Type B pancreatic cell (in vitro differentiated cells): ENCODE measurements around the gene H2BK1. TPM values are rescaled to one million over a fixed set of nuclear protein-coding genes. Genes with fewer than 3 reads are reported as not detected.
A peak's percentile ranks its signal among the peaks of the same experiment; 100 is the strongest.

Experiments used
- DNase-seq: peaks from one replicate; pipeline ENCODE4 v3.0.0; 2021; ENCODE audit warnings: mixed read lengths; ENCODE audit not compliant: unreplicated experiment; ENCODE audit errors: extremely low spot score
- H3K27ac Mint-ChIP-seq: 2 replicates; pipeline ENCODE4 v1.8.0; 2021; ENCODE audit warnings: mild to moderate bottlenecking, mixed read lengths
- H3K27me3 Mint-ChIP-seq: 2 replicates; pipeline ENCODE4 v1.8.0; 2021; ENCODE audit warnings: mixed read lengths
- H3K36me3 Mint-ChIP-seq: 2 replicates; pipeline ENCODE4 v1.8.0; 2021; ENCODE audit warnings: mixed read lengths
- H3K4me1 Mint-ChIP-seq: one replicate; pipeline ENCODE4 v1.8.0; 2021; ENCODE audit warnings: mixed read lengths; ENCODE audit not compliant: unreplicated experiment
- H3K4me3 Mint-ChIP-seq: 2 replicates; pipeline ENCODE4 v1.8.0; 2021; ENCODE audit warnings: mild to moderate bottlenecking, mixed read lengths
- H3K9me3 Mint-ChIP-seq: 2 replicates; pipeline ENCODE4 v1.8.0; 2021; ENCODE audit warnings: mixed read lengths
- CTCF ChIP-seq: fragments of 200-600 bp; sonication (generic); conservative IDR thresholded peaks from 2 replicates; pipeline ENCODE4 v1.5.0; 2021; ENCODE audit warnings: antibody characterized with exemption, mild to moderate bottlenecking
- total RNA-seq: library from RNA; stranded (reverse); gene quantifications from 2 replicates; pipeline ENCODE4 v1.2.1, GENCODE V29; 2021; ENCODE audit warnings: low replicate concordance

Gene H2BK1
- total RNA-seq, 1 donor from 2014 or later: not detected

DNA sequence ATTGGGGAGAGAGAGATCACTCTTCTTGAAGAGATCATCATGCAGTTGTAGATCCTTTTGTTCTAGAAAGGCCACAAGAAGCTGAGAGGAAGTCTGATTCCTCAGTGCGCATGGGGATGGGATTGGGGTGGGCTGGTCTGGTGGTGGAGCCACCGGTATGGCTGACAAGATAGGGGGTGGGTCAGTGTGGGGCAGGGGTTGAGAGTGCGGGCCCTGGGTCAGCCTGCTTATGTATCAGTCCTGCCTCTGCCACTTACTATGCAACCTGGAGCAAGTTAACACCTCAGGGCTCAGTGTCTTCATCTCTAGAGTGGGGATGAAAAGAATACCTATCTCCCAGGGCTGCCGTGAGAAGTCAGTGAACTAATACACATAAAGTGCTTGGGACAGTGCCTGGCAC is 30.2 kb upstream of the H2BK1 start:
- Mint-ChIP-seq H3K27me3 (peaks cover 4% of the 10 kb centered on the region), H3K4me1 (peaks cover 10% of the 10 kb centered on the region), H3K9me3 (no peaks in the 10 kb centered on the region), H3K27ac (peak overlapping the region; percentile 8), H3K36me3 (no peaks in the 10 kb centered on the region), H3K4me3 (no peak overlapping the region)
- no peak for DNase-seq
- TF ChIP-seq CTCF: no peak

DNA sequence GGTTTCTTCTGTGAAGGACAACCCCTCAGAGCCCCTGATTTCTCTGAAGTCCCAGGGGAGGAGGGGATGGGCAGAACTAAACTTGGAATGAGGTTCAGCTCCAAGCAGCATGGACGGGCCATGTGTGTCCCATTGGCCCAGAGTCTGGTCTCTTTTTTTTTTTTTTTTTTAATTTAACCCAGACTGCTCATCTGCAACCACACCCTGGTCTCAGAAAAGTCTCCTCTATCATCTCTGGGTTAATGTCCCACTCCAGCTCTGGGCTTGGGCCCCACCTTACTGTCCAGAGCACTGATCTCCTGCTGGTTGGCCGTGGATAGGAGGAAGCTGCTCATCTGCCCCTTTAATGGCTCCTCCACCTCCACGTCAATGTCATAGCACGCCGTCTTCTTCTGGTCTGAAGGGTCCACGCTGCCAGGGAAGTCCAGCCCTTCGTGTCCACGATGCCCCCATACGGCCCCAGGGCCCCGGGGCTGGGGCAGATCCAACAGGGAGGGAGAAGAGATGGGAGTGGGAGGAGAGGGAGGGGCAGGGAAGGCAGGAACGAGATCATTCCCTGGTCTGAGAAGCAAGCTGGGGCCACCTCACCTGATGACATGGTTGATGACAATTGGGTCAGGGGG is 29.7 kb upstream of the H2BK1 start:
- Mint-ChIP-seq H3K9me3 (no peaks in the 10 kb centered on the region), H3K4me3 (no peak overlapping the region), H3K27ac (peak overlapping the region; percentile 8), H3K27me3 (peaks cover 4% of the 10 kb centered on the region), H3K4me1 (peaks cover 10% of the 10 kb centered on the region), H3K36me3 (no peaks in the 10 kb centered on the region)
- TF ChIP-seq CTCF: no peak
- no peak for DNase-seq

GRCh38 chr7:151238924-151239836 is 28.9 kb upstream of the H2BK1 start:
- Mint-ChIP-seq H3K9me3 (no peaks in the 10 kb centered on the region), H3K4me3 (no peak overlapping the region), H3K4me1 (peaks cover 6% of the 10 kb centered on the region), H3K27me3 (no peaks in the 10 kb centered on the region), H3K27ac (no peak overlapping the region), H3K36me3 (no peaks in the 10 kb centered on the region)
- DNase-seq: no peak
- TF ChIP-seq CTCF: no peak

- Mint-ChIP-seq H3K27ac (no peak overlapping the region), H3K4me3 (no peak overlapping the region)
These were observed 28.0 kb upstream of the H2BK1 start for GRCh38 chr7:151238190-151238810.

More at GRCh38 chr7:151238190-151238810, 28.0 kb upstream of the H2BK1 start:
- no peaks in the 10 kb centered on the region for H3K27me3 Mint-ChIP-seq
- no peak for TF ChIP-seq CTCF
- peaks cover 11% of the 10 kb centered on the region for H3K4me1 Mint-ChIP-seq
- H3K9me3 Mint-ChIP-seq: no peaks in the 10 kb centered on the region
- H3K36me3 Mint-ChIP-seq: no peaks in the 10 kb centered on the region
- DNase-seq: no peak
